ENCODE data around the gene ESR1.
"Not testable (repeated sequence)": the region's sequence is repeated elsewhere in the genome, so short reads cannot be mapped to it uniquely, and the experiment has no call there.

Gene ESR1

DNA sequence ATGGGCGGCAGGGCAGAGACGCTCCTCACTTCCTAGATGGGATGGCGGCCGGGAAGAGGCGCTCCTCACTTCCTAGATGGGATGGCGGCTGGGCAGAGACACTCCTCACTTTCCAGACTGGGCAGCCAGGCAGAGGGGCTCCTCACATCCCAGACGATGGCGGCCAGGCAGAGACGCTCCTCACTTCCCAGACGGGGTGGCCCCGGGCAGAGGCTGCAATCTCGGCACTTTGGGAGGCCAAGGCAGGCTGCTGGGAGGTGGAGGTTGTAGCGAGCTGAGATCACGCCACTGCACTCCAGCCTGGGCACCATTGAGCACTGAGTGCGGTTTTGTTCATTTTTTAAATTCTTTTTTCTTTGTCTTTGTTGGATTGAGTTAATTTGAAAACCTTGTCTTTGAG, 92.3 kb downstream of the ESR1 start:
- DNase-seq: not testable (repeated sequence)

DNA sequence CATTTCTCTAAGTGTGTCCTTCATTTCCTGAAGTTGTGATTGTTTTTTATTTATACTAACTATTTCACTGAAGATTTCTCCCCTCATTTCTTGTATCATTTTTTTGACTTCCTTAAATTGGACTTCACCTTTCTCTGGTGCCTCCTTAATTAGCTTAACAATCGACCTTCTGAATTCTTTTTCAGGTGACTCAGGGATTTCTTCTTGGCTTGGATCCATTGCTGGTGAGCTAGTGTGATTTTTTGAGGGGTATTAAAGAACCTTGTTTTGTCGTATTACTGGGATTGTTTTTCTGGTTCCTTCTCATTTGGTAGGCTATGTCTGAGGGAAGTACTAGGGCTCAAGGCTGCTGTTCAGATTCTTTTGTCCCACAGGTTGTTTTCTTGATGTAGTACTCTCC, 92.8 kb downstream of the ESR1 start:
- no peak for DNase-seq

DNA sequence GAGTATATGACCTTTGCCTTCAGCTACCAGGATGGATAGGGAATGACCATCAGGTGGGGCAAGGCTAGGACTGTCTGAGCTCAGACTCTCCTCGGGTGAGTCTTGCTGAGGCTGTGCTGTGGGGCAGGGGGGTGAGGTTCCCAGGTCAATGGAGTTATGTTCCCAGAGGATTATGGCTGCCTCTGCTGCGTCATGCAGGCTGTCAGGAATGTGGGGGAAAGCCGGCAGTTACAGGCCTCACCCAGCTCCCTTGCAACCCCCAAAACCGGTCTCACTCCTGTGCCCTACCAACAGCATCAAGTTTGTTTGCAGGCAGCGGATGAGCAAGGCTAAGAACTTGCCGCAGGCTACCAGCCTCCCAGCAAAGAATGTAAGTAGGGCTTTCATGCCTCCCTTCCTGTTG, 93.5 kb downstream of the ESR1 start:
- DNase-seq: no peak

DNA sequence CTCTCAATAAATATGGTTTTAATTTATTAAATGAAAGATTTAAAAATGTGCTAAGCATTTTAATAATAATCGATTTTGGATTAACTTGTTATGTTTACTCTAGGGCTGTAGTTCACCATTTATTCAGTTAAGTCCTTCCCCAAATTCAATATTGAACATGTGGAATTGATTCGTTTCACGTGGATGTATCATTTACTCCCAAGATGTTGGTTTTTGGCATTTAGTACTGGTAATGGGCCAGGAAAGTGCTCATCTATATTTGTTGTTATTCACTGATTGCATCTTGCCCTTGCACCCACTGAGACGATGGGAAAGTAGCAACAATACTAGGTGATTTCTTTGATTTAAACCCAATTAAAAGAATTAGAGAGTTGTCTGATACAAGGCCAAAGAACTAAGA, 97.1 kb downstream of the ESR1 start:
- no peak for DNase-seq

DNA sequence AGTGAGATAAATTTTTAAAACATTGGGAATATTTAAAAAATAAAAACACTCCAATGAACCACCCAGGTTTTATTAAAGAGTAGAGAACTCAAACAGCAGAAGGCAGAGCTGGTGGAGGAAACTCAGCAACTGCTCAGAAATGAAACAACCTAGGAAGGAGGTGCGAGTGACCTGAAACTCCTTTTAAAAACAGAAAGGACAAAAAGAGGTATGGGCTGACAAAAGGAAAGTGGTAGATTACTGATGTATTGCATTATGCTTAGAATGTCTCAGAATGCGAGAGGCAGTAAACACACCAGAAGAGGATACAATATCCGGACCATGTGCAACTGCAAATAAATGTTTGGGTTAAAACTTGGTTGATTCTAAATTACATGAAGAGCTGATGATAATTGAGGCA, 97.6 kb downstream of the ESR1 start:
- DNase-seq: no peak

DNA sequence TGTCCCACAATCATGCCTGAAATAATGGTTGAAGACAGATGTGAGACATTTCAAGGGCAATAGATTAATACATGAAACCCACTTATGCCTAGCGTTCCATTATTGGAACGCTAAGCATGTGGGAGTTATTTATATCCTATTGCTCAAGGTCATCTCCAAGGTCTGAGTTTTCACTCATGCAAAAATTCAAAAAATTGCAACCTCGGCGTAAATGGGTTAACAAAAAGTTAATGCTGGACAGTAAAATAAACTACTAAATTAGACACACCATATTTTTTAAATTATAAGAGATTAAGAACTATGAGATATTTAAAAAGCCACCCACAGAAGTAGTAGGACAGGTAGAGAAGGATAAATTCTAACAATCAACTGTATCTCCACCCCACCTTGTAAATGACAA, 98.4 kb downstream of the ESR1 start:
- no peak for DNase-seq

DNA sequence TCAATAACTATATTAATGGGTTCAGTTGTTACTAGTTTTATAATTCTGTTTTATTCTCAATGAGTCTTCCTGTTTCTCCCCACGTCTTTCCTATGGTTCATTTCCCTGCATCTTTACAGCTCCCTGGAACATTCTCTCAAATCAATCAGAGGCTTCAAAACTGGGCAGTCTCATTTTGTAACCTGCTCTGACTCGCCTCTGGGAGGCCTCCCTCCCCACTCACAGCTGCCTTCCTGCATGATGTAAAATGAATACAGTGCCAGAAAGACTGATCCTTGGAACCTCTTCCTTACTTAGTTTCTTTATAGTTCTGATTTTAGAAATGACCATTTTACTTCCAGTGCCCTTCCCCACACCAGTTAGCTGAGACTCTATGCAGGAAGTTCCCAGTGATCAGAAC, 103.9 kb downstream of the ESR1 start:
- DNase-seq: no peak

DNA sequence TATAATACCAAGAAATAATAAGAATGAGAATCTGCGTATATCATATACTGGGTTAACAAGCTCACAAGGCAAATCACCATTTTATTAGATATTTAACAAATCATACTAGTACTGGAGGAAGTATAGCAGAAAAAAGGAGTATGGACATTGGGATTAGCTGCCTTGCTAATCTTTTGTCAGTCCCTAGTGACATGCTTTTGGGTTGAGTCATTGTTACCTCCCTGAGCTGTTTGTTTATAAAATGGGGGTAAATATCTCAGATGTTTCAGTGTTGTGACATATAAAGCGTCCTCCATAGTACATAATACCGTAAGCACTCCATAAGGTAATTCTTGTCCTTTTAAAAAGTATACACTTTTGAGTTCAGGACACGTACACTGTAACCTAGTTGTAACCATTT, 107.0 kb downstream of the ESR1 start:
- DNase-seq: no peak

DNA sequence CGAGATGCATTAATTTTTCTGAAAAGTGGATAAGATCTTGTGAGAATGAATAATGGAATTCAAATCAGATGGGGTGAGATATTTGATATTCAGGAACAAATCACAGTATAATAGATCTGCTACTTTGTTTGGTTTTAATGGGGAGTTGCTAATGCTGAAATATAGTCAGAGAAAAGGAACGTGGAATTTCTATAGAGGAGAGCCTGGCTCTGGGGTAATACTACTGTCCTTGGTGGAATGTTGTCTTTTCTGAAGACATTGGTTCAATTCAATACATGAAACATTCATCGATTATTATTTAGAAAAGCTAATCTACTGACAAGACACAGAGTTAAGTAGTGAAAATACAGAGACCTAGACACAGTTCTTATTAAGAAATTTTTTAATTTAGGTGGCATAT, 108.6 kb downstream of the ESR1 start:
- no peak for DNase-seq

DNA sequence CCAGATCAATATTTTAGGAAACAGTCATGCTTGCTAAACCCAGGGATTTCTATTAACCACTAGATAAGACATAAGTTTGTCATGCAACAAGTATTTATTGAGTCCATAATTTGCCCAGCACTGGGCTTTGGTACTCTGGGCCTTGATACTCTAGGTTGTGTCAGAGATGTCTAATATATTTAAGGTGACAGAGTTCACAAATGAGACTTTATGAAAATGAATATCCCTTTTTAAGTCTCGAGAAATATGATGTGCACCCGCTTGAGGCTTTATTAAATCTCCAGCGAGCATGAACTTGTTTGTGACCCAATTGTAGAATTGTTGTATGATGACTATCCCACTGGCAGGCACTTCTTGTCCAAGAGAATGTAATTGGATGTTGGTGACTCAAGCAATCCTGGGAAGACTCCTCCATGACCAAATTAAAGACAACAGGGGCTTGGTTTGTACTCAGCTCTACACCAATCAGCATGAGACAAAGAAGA, 109.2 kb downstream of the ESR1 start:
- DNase-seq: no peak

DNA sequence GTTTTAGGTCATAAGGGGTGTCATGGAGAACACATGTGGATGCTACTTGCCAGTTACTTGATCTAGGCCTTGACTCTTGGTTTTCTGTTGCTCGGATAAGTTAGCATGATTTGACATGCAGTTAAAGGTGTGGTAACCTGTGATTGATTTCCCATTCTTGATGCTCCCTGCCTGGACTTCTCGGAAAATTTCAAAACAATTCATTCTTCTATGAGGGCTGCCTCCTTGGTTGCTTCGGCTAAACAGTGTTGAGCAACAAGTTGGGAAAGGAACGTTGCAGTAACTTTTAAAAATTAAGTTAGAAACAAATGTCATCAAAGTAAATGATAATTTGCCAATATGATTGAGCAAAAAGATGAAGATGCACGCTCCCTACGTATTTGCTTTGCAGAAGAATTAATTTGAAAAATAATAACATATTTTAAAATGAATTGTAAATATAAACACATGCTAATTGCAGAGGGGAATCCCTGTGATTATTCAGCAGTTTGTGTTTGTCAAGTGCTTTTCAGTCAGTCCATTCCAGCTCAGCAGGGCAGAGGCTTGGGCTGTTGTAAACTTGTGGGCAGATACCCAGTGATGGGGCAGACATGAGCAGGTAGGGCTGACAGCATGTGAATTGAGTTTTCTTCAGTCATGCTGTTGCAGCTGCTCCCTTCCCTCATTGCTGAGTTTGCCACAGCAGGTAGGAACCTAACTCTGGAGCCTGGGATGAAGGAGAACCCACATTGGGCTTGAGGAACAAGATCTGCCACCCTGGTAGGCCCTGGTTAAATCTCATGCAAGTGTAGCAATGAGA, 110.2 kb downstream of the ESR1 start:
- no peak for DNase-seq

DNA sequence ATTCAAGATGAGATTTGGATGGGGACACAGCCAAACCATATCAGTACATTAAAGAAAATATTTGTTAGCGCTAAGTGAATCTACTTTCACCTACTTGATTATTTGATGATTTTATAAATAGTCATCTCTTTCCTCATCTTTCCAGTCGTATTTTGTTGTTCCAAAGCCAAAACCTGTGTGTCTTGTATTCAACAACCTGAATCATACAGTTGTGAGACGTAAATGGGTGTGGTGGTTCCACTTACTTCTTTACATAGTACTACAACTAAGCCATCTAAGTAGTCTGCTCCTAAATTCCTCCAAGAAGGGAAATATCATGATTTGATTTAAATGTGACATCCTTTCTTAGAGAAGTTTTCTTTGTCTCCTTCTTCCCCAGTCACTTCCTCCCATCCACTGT, 132.8 kb downstream of the ESR1 start:
- no peak for DNase-seq

DNA sequence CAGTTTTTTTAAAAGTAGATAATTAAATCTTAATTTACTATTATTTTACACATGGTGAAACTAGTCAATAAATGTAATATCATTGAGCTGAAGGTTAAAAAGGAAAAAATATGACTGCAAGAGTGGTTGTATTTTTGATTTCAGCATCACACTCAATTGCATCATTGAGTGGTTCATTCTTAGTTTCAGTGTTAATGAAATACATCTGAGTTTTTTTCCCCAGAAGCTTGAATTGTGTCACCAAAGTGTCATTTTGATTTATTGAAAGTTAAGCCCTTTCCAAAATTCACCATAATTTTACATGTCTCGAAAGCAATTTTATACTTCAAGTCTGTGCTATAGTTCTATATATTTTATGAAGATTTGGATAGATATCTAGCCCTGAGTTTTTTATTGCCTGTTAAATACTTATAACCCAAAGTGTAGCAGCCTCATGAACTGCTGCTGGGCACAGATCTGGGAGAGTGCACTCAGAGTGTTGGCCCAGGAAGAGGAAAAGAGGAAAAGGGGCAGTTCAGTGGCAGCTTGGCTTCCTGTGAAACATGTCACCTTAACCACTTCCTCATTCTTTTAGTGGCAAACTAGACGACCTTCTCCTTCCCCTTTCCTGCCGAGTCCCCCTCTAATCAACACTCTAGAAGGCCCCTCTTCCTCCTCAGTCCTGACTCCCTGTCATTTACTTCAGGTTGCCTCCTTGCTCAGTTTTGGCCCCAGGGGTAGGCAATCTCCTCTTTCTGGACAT, 140.7 kb downstream of the ESR1 start:
- DNase-seq: no peak

DNA sequence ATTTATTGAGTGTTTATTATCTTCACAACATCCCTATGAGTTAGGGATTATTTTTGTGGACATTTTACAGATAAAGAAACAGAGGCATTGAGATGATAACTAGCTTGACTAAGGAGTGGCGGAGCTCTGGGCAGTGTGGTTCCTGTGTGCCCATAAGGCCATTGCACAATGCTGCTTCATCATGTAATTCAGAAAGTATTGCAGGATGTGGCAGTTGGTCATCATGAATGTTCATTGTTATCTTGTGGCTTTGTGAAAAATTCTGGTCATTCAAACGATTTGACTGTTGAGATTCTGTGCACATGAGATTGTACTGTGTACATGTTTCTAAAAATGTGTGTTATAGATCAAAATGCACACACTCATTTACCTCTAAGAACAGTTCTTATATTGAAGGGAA, 150.8 kb downstream of the ESR1 start:
- DNase-seq: no peak

DNA sequence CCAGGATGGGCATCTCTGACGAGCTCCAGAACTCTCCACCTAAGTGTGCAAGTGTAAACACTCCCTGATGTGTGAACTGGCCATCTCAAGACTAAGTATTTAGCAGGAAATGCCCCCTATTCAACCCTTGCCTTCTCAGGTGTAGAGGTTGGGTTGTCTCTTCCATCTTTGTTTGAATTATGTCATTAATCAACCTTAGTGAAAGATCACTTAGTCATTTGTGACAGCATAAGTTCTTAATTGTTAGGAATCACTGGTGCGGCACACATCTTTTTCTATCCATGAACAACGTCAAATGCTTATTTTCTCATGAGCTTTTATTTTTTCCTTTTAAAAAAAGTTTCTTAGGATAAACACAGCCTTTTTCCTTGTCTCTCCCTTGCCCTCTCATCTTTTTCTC, 151.6 kb downstream of the ESR1 start:
- no peak for DNase-seq

DNA sequence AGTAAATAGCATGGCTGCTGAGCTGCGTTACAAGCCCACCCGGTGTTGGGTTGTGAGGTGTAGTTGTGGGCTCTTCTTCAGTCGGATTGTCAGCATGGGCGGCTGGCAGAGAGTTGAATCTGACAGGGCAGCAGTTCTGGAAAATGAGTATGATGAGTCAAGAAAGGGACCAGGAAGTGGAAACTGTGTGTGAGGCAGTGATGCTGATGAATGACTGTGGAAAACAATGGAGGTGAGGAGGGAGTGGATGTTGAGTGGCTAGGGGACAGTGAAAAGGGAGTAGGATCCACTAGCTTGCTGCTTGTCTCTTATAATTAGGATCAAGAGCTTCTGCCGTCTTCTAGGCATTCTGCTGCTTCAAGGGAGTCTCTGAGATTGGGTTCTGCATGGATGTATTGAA, 154.3 kb downstream of the ESR1 start:
- no peak for DNase-seq

DNA sequence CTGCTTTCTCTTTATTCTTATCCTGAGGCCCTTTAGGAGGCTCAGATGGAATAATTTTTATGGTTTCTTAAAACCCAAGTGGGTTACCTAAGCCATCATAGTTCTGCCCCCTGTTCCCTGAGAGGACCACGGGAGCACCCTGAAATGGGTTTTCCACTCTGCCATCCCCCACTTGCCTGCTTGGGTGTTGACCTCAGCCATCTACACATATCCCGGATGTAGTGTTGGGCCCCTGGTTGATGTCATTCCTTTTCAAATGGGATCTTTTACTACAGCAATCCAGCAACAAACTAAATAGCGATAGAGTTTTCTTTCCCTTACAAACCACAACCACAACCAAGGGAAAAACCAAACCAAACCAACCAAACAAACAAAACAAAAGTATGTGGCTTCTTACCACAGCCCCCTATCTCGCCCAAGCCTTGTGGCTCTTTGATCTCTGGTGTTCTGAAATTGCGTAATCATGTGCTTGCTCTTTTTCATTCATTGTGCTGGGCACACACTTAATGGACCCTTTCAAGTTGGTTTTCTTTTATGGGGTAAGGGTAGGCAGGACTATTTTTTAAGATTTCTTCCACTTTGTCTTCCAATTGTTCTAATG, 154.9 kb downstream of the ESR1 start:
- no peak for DNase-seq

DNA sequence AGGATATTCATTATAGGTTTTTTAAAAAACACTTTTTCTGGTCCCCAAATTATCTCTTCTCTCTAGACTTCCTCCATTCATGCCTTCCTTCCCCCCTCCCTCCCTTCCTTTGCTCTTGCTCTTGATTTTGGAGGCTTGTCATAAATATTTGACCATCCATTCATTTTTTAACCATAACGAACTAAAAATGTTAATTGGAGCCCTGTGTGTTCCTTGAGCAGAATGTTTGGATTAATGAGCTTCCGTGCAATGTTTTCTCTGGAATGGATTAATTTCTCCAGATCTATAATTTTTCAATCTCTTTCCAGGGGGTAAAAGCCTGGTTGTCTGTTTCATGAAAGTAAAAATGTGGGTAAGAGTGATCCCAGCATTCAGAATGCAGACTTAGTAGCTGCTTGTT, 155.5 kb downstream of the ESR1 start:
- no peak for DNase-seq

DNA sequence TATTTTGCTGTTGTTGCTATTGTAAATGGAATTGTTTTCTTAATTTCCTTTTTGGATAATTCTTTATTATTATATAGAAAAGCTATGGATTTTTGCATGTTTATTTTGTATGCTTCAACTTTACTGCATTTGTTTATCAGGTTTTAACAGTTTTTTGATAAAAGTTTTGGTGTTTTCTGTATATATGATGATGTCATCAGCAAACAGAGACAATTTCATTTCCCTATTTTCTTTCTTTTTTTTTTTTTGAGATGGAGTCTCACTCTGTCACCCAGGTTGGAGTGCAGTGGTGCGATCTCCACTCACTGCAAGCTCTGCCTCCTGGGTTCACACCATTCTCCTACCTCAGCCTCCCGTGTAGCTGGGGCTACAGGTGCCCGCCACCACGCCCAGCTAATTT, 156.9 kb downstream of the ESR1 start:
- DNase-seq: not testable (repeated sequence)

DNA sequence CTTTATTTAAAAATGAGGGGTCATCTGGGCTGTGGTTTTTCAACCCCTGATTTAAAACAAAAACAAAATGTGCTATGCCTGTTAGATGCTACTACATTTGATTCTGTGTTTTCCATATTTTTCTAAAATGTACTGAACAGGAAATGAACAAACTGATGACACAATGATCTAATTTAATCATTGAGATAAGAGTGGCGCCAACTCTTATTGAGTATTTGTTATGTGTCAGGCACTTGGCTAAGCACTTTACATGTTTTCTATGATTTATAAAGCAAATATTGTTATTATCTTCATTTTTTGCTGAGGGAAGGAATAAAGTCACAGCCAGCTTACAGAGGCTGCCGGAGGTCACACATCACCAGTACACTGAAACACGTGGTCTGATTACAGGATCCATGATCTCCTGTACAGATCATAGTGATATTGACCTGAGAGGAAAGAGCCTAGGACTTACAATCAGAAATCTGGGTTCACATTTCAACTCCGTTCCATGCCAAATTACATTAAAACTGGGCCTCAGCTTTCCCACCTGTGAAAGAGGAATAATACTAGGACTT, 166.7 kb downstream of the ESR1 start:
- DNase-seq: no peak

DNA sequence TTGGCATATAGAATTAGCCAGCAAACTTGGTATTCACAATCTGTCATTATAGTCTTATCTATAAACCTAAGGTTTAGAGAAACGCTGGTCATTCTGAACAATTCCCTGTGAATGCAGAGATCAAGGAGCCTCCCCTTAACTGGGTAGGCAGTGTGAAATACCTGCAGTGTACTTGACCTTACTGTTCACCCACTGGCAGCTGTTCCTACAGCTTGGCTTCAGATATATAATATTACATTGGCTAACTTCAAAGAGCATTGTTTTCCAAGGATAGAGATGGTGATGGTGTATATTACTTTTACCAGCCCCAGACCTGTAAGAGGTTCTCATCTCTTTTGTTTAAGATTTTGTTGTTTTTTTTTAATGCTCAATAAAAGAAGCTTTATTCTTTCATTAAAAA, 168.3 kb downstream of the ESR1 start:
- DNase-seq: no peak

DNA sequence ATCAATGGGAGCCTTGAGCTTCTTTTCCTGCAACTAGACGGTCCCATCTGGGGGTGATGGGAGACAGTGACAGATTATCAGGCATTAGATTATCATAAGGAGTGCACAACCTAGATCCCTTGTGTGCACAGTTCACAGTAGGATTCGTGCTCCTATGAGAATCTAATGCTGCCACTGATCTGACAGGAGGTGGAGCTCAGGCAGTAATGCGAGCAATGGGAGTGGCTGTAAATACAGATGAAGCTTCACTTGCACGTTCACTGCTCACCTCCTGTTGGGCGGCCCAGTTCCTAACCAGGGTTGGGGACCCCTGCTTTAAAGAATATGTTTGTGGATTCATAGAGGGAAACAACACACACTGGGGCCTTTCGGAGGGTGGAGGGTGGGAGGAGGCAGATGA, 180.7 kb downstream of the ESR1 start:
- DNase-seq: not testable (repeated sequence)

DNA sequence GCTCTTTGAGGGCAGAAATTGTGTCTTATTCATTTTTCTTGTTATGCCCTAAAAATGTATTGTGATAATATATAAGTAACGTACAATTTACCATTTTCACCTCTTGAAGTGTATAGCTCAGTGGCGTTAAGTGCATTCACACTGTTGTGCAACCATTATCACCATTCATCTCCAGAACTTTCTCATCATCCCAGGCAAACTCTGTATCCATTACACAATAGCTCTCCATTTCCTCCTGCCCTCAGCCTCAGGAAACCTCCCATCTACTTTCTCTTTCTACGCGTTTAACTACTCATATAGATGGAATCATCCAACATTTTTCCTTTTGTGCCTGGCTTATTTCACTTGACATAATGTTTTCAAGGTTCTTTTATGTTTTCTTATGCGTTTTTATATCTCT, 184.6 kb downstream of the ESR1 start:
- no peak for DNase-seq

DNA sequence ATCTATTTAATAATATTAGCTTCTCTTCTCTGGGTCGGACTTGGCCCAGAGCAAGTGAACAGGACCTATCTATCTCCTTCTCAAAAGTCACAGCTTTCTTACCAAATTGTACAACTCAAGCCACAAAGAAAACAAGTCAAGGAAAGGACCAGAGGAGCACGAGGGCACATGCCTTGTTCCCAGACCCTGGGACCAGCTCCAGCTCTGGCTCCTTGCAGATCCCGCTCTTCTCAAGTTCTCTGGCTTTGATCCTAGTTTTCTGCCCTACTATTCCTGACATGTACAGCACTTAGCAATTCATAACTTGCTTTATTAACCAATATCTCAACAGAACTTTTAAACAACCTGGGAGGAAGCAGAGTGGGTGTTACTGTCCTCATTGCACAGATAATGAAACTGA, 185.9 kb downstream of the ESR1 start:
- DNase-seq: no peak

Measured in 8988T (cell line).